ENCODE measurements around the gene JADE1. TPM values are rescaled to one million over a fixed set of nuclear protein-coding genes. Genes with fewer than 3 reads are reported as not detected.

JADE1 gene
- total and polyA plus RNA-seq, 2 of the 13 experiments (the other 11 are each of a cell fraction or from before 2014, with no cell fraction given): 5.4 to 19.3 TPM

- CTCF ChIA-PET (ENCODE audit: low intra/inter-chr PET ratio, low total read pairs): no interaction called here
- no peaks in the 10 kb centered on the region for H4K20me1 ChIP-seq (ENCODE audit: insufficient read depth, low read length)
- no peak overlapping the region for H3K4me2 ChIP-seq (ENCODE audit: low read depth, low read length)
- in situ Hi-C loops (cut with HindIII; ENCODE audit: extremely low pct_ligation_motif_present, low pct_unique_long_range_greater_than_20kb): no loop called here
- no peaks in the 10 kb centered on the region for H3K9me3 ChIP-seq (ENCODE audit: low read length)
- no peaks in the 10 kb centered on the region for H3K36me3 ChIP-seq (replicated peaks in 1 of 2; ENCODE audit: control insufficient read depth in 1 of 2, insufficient read depth in 2 of 2, low read length in 2 of 2)
- H3K9ac ChIP-seq (ENCODE audit: insufficient read depth, low read depth, low read length): no peak overlapping the region
- TF ChIP-seq ATF7-NPFF (CRISPR knock-in tag; IDR thresholded peaks at IDR 0.05; ENCODE audit: low read depth) (no peak), CREB1 (IDR thresholded peaks at IDR 0.05) (no peak), CREB1 (CRISPR knock-in tag; IDR thresholded peaks at IDR 0.05) (no peak), ZNF790 (CRISPR knock-in tag; IDR thresholded peaks at IDR 0.05; ENCODE audit: borderline replicate concordance) (no peak), AKNA (CRISPR knock-in tag; IDR thresholded peaks at IDR 0.05; ENCODE audit: borderline replicate concordance) (no peak), CHD4 (IDR thresholded peaks at IDR 0.05; ENCODE audit: borderline replicate concordance, low read length) (no peak), ZBTB3 (CRISPR knock-in tag; IDR thresholded peaks at IDR 0.05; ENCODE audit: borderline replicate concordance, low read depth) (no peak), JARID2 (CRISPR knock-in tag; IDR thresholded peaks at IDR 0.05; ENCODE audit: insufficient replicate concordance) (no peak)
- H3K4me1 ChIP-seq (ENCODE audit: insufficient read depth, low read length): no peaks in the 10 kb centered on the region
- ATAC-seq (no peak), FAIRE-seq (no peak), DNase-seq (ENCODE audit: low spot score) (no peak)
- no peaks in the 10 kb centered on the region; a peak in 1 of 5 replicates for H3K27me3 ChIP-seq (ENCODE audit: control insufficient read depth in 1 of 2, insufficient read depth in 2 of 2, low read length in 2 of 2)
- no peak overlapping the region for H2AFZ ChIP-seq (ENCODE audit: low read length)
- WGBS (ENCODE audit: low lambda C conversion rate): 93% methylated on average over 2 of the region's 2 CpGs
- no peaks in the 10 kb centered on the region for H3K79me2 ChIP-seq (ENCODE audit: insufficient read depth, low read length)
- H3K4me3 ChIP-seq (replicated peaks in 1 of 3; ENCODE audit: insufficient read depth in 1 of 3, low read depth in 2 of 3, low read length in 3 of 3): no peak overlapping the region
- intact Hi-C loops (cut with micrococcal nuclease; ENCODE audit: unreplicated experiment): no loop called here
- no TSS peak for BruUV-seq (replicated peaks)
- POLR2A ChIA-PET: no interaction called here
- H3K27ac ChIP-seq (ENCODE audit: extremely low read length, insufficient read depth, low read length): no peak overlapping the region
Measured at GRCh38 chr4:128907981-128908380, 98.5 kb downstream of the JADE1 start.
